ENCODE measurements around the gene SLIT1. TPM values are rescaled to one million over a fixed set of nuclear protein-coding genes. Genes with fewer than 3 reads are reported as not detected.

The SLIT1 gene
- total and polyA plus RNA-seq, 12 donors: 0.05 to 0.65 (median 0.15) TPM

- Histone ChIP-seq H3K4me3 (no peak overlapping the region), H3K27me3 (no peaks in the 10 kb centered on the region), H3K36me3 (replicated peaks in 1 of 2) (peaks cover 0 to 8% of the 10 kb centered on the region in 2 donors), H3K9me3 (replicated peaks in 1 of 3) (no peaks in the 10 kb centered on the region), H3K27ac (no peak overlapping the region), H3K4me1 (replicated peaks in 1 of 2) (peaks cover 0 to 16% of the 10 kb centered on the region in 2 donors)
- 78 to 89% (median 86%) methylated on average over 1 of the region's 1 CpG for WGBS, 4 donors
- TF ChIP-seq POLR2A (IDR thresholded peaks at IDR 0.05): no peak
- intact Hi-C loops (cut with DNase I): no loop called here
- DNase-seq: no peak
Observed at GRCh38 chr10:96959733-96960132, 226.0 kb downstream of the SLIT1 start.

- Histone ChIP-seq H3K4me3 (no peak overlapping the region), H3K4me1 (replicated peaks in 1 of 2) (peaks cover 0 to 2% of the 10 kb centered on the region in 2 donors), H3K36me3 (replicated peaks in 1 of 2) (peaks cover 0 to 9% of the 10 kb centered on the region in 2 donors), H3K27me3 (no peaks in the 10 kb centered on the region), H3K9me3 (replicated peaks in 1 of 3) (no peaks in the 10 kb centered on the region), H3K27ac (no peak overlapping the region)
- intact Hi-C loops (cut with DNase I): no loop called here
- TF ChIP-seq, protein P1, sequence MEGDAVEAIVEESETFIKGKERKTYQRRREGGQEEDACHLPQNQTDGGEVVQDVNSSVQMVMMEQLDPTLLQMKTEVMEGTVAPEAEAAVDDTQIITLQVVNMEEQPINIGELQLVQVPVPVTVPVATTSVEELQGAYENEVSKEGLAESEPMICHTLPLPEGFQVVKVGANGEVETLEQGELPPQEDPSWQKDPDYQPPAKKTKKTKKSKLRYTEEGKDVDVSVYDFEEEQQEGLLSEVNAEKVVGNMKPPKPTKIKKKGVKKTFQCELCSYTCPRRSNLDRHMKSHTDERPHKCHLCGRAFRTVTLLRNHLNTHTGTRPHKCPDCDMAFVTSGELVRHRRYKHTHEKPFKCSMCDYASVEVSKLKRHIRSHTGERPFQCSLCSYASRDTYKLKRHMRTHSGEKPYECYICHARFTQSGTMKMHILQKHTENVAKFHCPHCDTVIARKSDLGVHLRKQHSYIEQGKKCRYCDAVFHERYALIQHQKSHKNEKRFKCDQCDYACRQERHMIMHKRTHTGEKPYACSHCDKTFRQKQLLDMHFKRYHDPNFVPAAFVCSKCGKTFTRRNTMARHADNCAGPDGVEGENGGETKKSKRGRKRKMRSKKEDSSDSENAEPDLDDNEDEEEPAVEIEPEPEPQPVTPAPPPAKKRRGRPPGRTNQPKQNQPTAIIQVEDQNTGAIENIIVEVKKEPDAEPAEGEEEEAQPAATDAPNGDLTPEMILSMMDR (IDR thresholded peaks at IDR 0.05): no peak
- no peak for TF ChIP-seq POLR2A (IDR thresholded peaks at IDR 0.05)
- 95 to 98% (median 98%) methylated on average over 2 of the region's 2 CpGs for WGBS, 4 donors
- DNase-seq: no peak
Observed at GRCh38 chr10:96958071-96958470, 227.7 kb downstream of the SLIT1 start.

- Histone ChIP-seq H3K4me3 (no peak overlapping the region), H3K27ac (no peak overlapping the region), H3K27me3 (no peaks in the 10 kb centered on the region), H3K9me3 (replicated peaks in 1 of 3) (no peaks in the 10 kb centered on the region), H3K36me3 (replicated peaks in 1 of 2) (peaks cover 0 to 9% of the 10 kb centered on the region in 2 donors), H3K4me1 (replicated peaks in 1 of 2) (no peaks in the 10 kb centered on the region)
- TF ChIP-seq POLR2A (IDR thresholded peaks at IDR 0.05): no peak
- TF ChIP-seq, protein P1 (IDR thresholded peaks at IDR 0.05): no peak
- intact Hi-C loops (cut with DNase I): no loop called here
- no peak for DNase-seq
- 81 to 86% (median 83%) methylated on average over 4 of the region's 4 CpGs for WGBS, 4 donors
Observed at GRCh38 chr10:96955794-96956193, 230.0 kb downstream of the SLIT1 start.

DNA sequence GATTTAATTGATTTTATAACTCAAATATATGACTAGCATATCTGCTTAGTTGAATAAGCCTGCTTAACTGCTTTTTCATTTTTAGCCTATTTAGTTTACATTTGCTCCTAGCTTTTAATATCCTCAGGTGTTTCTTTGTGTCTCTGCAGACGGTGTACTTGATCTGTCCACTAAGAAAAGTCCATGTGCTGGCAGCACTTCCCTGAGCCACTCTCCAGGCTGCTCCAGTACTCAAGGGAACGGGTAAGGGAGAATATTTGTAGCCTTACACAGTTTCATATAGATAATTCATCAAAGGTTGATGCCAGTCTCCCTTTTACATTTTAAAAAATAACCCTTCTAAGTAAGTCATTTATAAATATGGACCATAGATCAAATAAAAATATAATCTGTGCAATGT, 233.8 kb downstream of the SLIT1 start:
- TF ChIP-seq, protein P1 (IDR thresholded peaks at IDR 0.05): no peak
- no peak for TF ChIP-seq POLR2A (IDR thresholded peaks at IDR 0.05)
- no peaks in the 10 kb centered on the region for H3K4me1 ChIP-seq (replicated peaks in 1 of 2)
- intact Hi-C loops (cut with DNase I): no loop called here
- no peak overlapping the region for H3K27ac ChIP-seq
- 91 to 100% (median 93%) methylated on average over 2 of the region's 2 CpGs for WGBS, 4 donors
- H3K4me3 ChIP-seq: no peak overlapping the region
- DNase-seq: no peak
- H3K36me3 ChIP-seq (replicated peaks in 1 of 2): peaks cover 0 to 9% of the 10 kb centered on the region in 2 donors
- no peaks in the 10 kb centered on the region for H3K27me3 ChIP-seq
- H3K9me3 ChIP-seq (replicated peaks in 1 of 3): no peaks in the 10 kb centered on the region

DNA sequence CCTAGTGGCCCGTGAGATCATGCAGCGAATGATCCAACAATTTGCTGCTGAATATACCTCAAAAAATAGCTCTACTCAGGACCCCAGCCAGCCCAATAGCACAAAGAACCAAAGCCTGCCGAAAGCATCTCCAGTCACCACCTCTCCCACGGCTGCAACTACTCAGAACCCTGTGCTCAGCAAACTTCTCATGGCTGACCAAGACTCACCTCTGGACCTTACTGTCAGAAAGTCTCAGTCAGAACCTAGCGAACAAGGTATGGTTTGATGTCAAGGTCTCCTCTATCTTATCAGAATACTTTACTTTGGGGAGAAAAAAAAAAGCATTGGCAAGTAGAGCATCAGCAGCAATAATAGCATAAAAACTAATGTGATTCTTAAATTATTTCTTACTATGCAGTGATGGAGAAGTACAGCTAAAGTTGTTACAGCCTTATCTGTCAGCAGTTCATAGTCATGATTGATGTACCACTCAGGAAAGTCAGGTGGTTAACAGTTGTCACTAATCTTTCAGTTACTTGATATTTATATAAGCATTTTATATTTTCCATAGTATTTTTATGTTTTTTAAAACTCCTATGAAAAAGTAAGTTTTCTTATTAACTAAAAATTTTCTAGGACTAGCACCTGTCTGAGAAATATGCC, 236.6 kb downstream of the SLIT1 start:
- TF ChIP-seq, protein P1 (IDR thresholded peaks at IDR 0.05): no peak
- no peak for TF ChIP-seq POLR2A (IDR thresholded peaks at IDR 0.05)
- Histone ChIP-seq H3K27ac (no peak overlapping the region), H3K9me3 (replicated peaks in 1 of 3) (no peaks in the 10 kb centered on the region), H3K36me3 (replicated peaks in 1 of 2) (no peaks in the 10 kb centered on the region), H3K4me3 (no peak overlapping the region), H3K4me1 (replicated peaks in 1 of 2) (no peaks in the 10 kb centered on the region), H3K27me3 (no peaks in the 10 kb centered on the region)
- intact Hi-C loops (cut with DNase I): no loop called here
- DNase-seq: no peak
- 85% methylated on average over 5 of the region's 5 CpGs for WGBS, 4 donors

Measured in adrenal gland (tissue), 12 donors.